ENCODE data around the gene SPTLC1.
"Not testable (repeated sequence)": the region's sequence is repeated elsewhere in the genome, so short reads cannot be mapped to it uniquely, and the experiment has no call there.

Gene SPTLC1

GRCh38 chr9:92140074-92140753, 25.0 kb upstream of the SPTLC1 start:
- peak; percentile 42 to 48 for DNase-seq

GRCh38 chr9:92138960-92139540, 23.8 kb upstream of the SPTLC1 start:
- not testable (repeated sequence) for DNase-seq

- peak; percentile 43 to 59 for DNase-seq
Measured at GRCh38 chr9:92138157-92138959, 23.1 kb upstream of the SPTLC1 start.

GRCh38 chr9:92136184-92136858, 21.1 kb upstream of the SPTLC1 start:
- no peak for DNase-seq

- DNase-seq: no peak
Measured at GRCh38 chr9:92135576-92135975, 20.4 kb upstream of the SPTLC1 start.

- DNase-seq: peak; percentile 61 to 71
Measured at GRCh38 chr9:92133949-92134604, 18.9 kb upstream of the SPTLC1 start.

GRCh38 chr9:92132913-92133312, 17.7 kb upstream of the SPTLC1 start:
- DNase-seq: not testable (repeated sequence)

GRCh38 chr9:92132501-92132900, 17.3 kb upstream of the SPTLC1 start:
- no peak for DNase-seq

GRCh38 chr9:92122800-92123199, 7.6 kb upstream of the SPTLC1 start:
- DNase-seq: no peak

GRCh38 chr9:92122061-92122460, 6.8 kb upstream of the SPTLC1 start:
- DNase-seq: no peak

- DNase-seq: no peak
Measured at GRCh38 chr9:92121265-92121664, 6.1 kb upstream of the SPTLC1 start.

- no peak for DNase-seq
Measured at GRCh38 chr9:92120138-92120537, 4.9 kb upstream of the SPTLC1 start.

GRCh38 chr9:92119586-92119985, 4.4 kb upstream of the SPTLC1 start:
- DNase-seq: no peak

- no peak for DNase-seq
Measured at GRCh38 chr9:92108122-92108521, 7.1 kb downstream of the SPTLC1 start.

GRCh38 chr9:92105446-92106225, 9.6 kb downstream of the SPTLC1 start:
- not testable (repeated sequence) for DNase-seq

GRCh38 chr9:92103601-92104000, 11.6 kb downstream of the SPTLC1 start:
- not testable (repeated sequence) for DNase-seq

- DNase-seq: no peak
Measured at GRCh38 chr9:92100237-92100911, 14.8 kb downstream of the SPTLC1 start.

- no peak for DNase-seq
Measured at GRCh38 chr9:92098638-92099037, 16.6 kb downstream of the SPTLC1 start.

GRCh38 chr9:92097997-92098482, 17.2 kb downstream of the SPTLC1 start:
- DNase-seq: no peak

- no peak for DNase-seq
Measured at GRCh38 chr9:92095236-92095635, 20.0 kb downstream of the SPTLC1 start.

GRCh38 chr9:92094655-92095054, 20.6 kb downstream of the SPTLC1 start:
- DNase-seq: no peak
